HG02973 (cell line): ENCODE measurements around the gene NOXO1.

Experiments used
- ATAC-seq: cut with Tn5 transposase; IDR thresholded peaks from one replicate; pipeline ENCODE4 v1.9.1; 2021; ENCODE audit warnings: moderate library complexity; ENCODE audit not compliant: unreplicated experiment

The NOXO1 gene

GRCh38 chr16:1981398-1981836 is at the start of gene NOXO1:
Gene NOXO1 (minus strand): TSS chr16:1981469. CDS start chr16:1981179, 290 bp downstream.
- no peak for ATAC-seq

- no peak for ATAC-seq
These were observed 48.8 kb upstream of the NOXO1 start for GRCh38 chr16:2030036-2030435.

- no peak for ATAC-seq
These were observed 48.1 kb upstream of the NOXO1 start for GRCh38 chr16:2029350-2029749.

GRCh38 chr16:2028620-2029220 is 47.5 kb upstream of the NOXO1 start:
- no peak for ATAC-seq

- no peak for ATAC-seq
These were observed 46.9 kb upstream of the NOXO1 start for GRCh38 chr16:2028146-2028545.

- no peak for ATAC-seq
These were observed 46.0 kb upstream of the NOXO1 start for GRCh38 chr16:2027024-2028010.

GRCh38 chr16:2026461-2027023 is 45.3 kb upstream of the NOXO1 start, which contains the start of gene NHERF2:
Gene NHERF2 (plus strand): TSS chr16:2026902. CDS start chr16:2027006, 104 bp downstream.
- ATAC-seq: no peak

GRCh38 chr16:2025878-2026460 is 44.7 kb upstream of the NOXO1 start:
- no peak for ATAC-seq

- ATAC-seq: no peak
These were observed 44.0 kb upstream of the NOXO1 start for GRCh38 chr16:2025251-2025650.

GRCh38 chr16:2024032-2024420 is 42.8 kb upstream of the NOXO1 start:
- no peak for ATAC-seq

GRCh38 chr16:2023092-2024031 is 42.1 kb upstream of the NOXO1 start:
- ATAC-seq: peak; percentile 59

GRCh38 chr16:2022723-2023091 is 41.4 kb upstream of the NOXO1 start:
- no peak for ATAC-seq

- no peak for ATAC-seq
These were observed 38.9 kb upstream of the NOXO1 start for GRCh38 chr16:2019921-2020831.

GRCh38 chr16:2019518-2019920 is 38.2 kb upstream of the NOXO1 start, which contains the start of gene NPW:
Gene NPW (plus strand): TSS chr16:2019785.
- ATAC-seq: no peak

GRCh38 chr16:2016407-2016922 is 35.2 kb upstream of the NOXO1 start:
- no peak for ATAC-seq

GRCh38 chr16:2015947-2016208 is 34.6 kb upstream of the NOXO1 start:
- no peak for ATAC-seq

- no peak for ATAC-seq
These were observed 34.1 kb upstream of the NOXO1 start for GRCh38 chr16:2015117-2015946.

GRCh38 chr16:2013527-2013926 is 32.3 kb upstream of the NOXO1 start:
- no peak for ATAC-seq
